Brain microvascular endothelial cell (primary cell): ENCODE results near the gene ABLIM2.

Experiments
- DNase-seq: peaks from one replicate; pipeline ENCODE4 v3.0.0-alpha.2; 2020
- H3K27ac ChIP-seq: fragments of 250-450 bp; sonication (Bioruptor Pico); 2 replicates; pipeline ENCODE4 v1.5.1; 2020; ENCODE audit warnings: mild to moderate bottlenecking, moderate library complexity
- H3K27me3 ChIP-seq: fragments of 250-450 bp; sonication (Bioruptor Pico); replicated peaks from 2 replicates; pipeline ENCODE4 v1.5.1; 2020; ENCODE audit warnings: mild to moderate bottlenecking
- H3K36me3 ChIP-seq: fragments of 250-450 bp; sonication (Bioruptor Pico); replicated peaks from 2 replicates; pipeline ENCODE4 v1.5.1; 2020; ENCODE audit warnings: mild to moderate bottlenecking
- H3K4me3 ChIP-seq: 2 replicates; pipeline ENCODE4 v1.5.1; 2011; ENCODE audit warnings: low read depth, mild to moderate bottlenecking, control low read depth, low read length, moderate library complexity
- CTCF ChIP-seq: IDR thresholded peaks from 2 replicates; pipeline ENCODE4 v1.5.1; 2011; ENCODE audit warnings: low read depth, mild to moderate bottlenecking, moderate library complexity, low read length, control low read depth, inconsistent platforms; ENCODE audit errors: missing control alignments
- in situ Hi-C: cut with HindIII; loops from 2 replicates; pipeline ENCODE4 v1.10.0; 2017; ENCODE audit warnings: low sequenced_read_pairs, low pct_ligation_motif_present

The ABLIM2 gene

GRCh38 chr4:8033829-8034528, 124.6 kb downstream of the ABLIM2 start:
- no peak for TF ChIP-seq CTCF
- Histone ChIP-seq H3K4me3 (no peak overlapping the region), H3K36me3 (no peaks in the 10 kb centered on the region), H3K27me3 (peaks cover 33% of the 10 kb centered on the region), H3K27ac (no peak overlapping the region)
- in situ Hi-C loops, result no loop called here
- DNase-seq, result no peak

- no peak for DNase-seq
- in situ Hi-C loops, result no loop called here
- Histone ChIP-seq H3K4me3 (no peak overlapping the region), H3K27me3 (peaks cover 26% of the 10 kb centered on the region), H3K27ac (no peak overlapping the region), H3K36me3 (no peaks in the 10 kb centered on the region)
- no peak for TF ChIP-seq CTCF
Measured at GRCh38 chr4:8033067-8033755, 125.4 kb downstream of the ABLIM2 start.

- DNase-seq, result no peak
- Histone ChIP-seq H3K27ac (no peak overlapping the region), H3K4me3 (no peak overlapping the region), H3K36me3 (no peaks in the 10 kb centered on the region), H3K27me3 (peaks cover 28% of the 10 kb centered on the region)
- no peak for TF ChIP-seq CTCF
- in situ Hi-C loops, result no loop called here
Measured at GRCh38 chr4:8032381-8032780, 126.2 kb downstream of the ABLIM2 start.

GRCh38 chr4:8030121-8030781, 128.4 kb downstream of the ABLIM2 start:
- TF ChIP-seq CTCF, result no peak
- H3K27me3 ChIP-seq, result peaks cover 28% of the 10 kb centered on the region
- DNase-seq, result no peak
- H3K4me3 ChIP-seq, result no peak overlapping the region
- no peaks in the 10 kb centered on the region for H3K36me3 ChIP-seq
- H3K27ac ChIP-seq, result no peak overlapping the region
- in situ Hi-C loops, result no loop called here

- H3K4me3 ChIP-seq, result no peak overlapping the region
- peaks cover 28% of the 10 kb centered on the region for H3K27me3 ChIP-seq
- no peak for TF ChIP-seq CTCF
- no peak overlapping the region for H3K27ac ChIP-seq
- H3K36me3 ChIP-seq, result no peaks in the 10 kb centered on the region
- DNase-seq, result no peak
- in situ Hi-C loops, result no loop called here
Measured at GRCh38 chr4:8029689-8030088, 128.9 kb downstream of the ABLIM2 start.
